Astrocyte of the spinal cord (primary cell): ENCODE data around the gene AGXT.

Experiments
- DNase-seq: peaks from one replicate; pipeline ENCODE4 v3.0.0; 2011; ENCODE audit warnings: low read depth, low spot score
- H3K4me3 ChIP-seq: 2 replicates; pipeline ENCODE4 v1.5.1; 2011; ENCODE audit warnings: low read depth, mild to moderate bottlenecking, low read length, moderate library complexity
- CTCF ChIP-seq: IDR thresholded peaks from 2 replicates; pipeline ENCODE4 v1.5.1; 2012; ENCODE audit warnings: low read depth, mild to moderate bottlenecking, low read length, inconsistent platforms
- in situ Hi-C: cut with HindIII; loops from 2 replicates; pipeline ENCODE4 v1.10.0; 2017; ENCODE audit warnings: low sequenced_read_pairs

AGXT gene

GRCh38 chr2:240925568-240926515 lies 57.2 kb downstream of the AGXT start:
- no peak for TF ChIP-seq CTCF
- no peak overlapping the region for H3K4me3 ChIP-seq
- no peak for DNase-seq
- in situ Hi-C loops = no loop called here

GRCh38 chr2:240926516-240927389 lies 58.1 kb downstream of the AGXT start:
- in situ Hi-C loops = no loop called here
- no peak for TF ChIP-seq CTCF
- H3K4me3 ChIP-seq = no peak overlapping the region
- no peak for DNase-seq

- no peak for DNase-seq
- in situ Hi-C loops = no loop called here
- H3K4me3 ChIP-seq = no peak overlapping the region
- no peak for TF ChIP-seq CTCF
Measured at GRCh38 chr2:240927390-240927781, 58.8 kb downstream of the AGXT start.

GRCh38 chr2:240928476-240929363 lies 60.1 kb downstream of the AGXT start:
- no peak for TF ChIP-seq CTCF
- in situ Hi-C loops = no loop called here
- no peak for DNase-seq
- H3K4me3 ChIP-seq = no peak overlapping the region

- no peak for DNase-seq
- no peak overlapping the region for H3K4me3 ChIP-seq
- no peak for TF ChIP-seq CTCF
- in situ Hi-C loops = no loop called here
Measured at GRCh38 chr2:240929364-240930095, 60.9 kb downstream of the AGXT start.
